K562 (cell line): ENCODE measurements around the gene LIPI. TPM values are rescaled to one million over a fixed set of nuclear protein-coding genes. Genes with fewer than 3 reads are reported as not detected.

ENCODE experiments used
- ATAC-seq: fragments of 200-7000 bp; cut with Tn5 transposase; 3 replicates; pipeline ENCODE4 v1.9.1; 2020; ENCODE audit warnings: moderate library complexity
- BruUV-seq: library from RNA; stranded (reverse); fragments of 400-500 nt; replicated peaks from 2 replicates; lab custom pipeline; 2021; lab: Mats Ljungman, UMichigan
- CTCF ChIA-PET: fragments of 300-600 bp; formaldehyde crosslinking; extraction: SDS; loops from one replicate; lab custom pipeline; 2021; ENCODE audit warnings: low intra/inter-chr PET ratio; lab: Yijun Ruan, JAX
- POLR2A ChIA-PET: fragments of 300-600, 350-650 bp; sonication (Branson Sonifier 250); formaldehyde crosslinking; extraction: SDS; loops from one replicate; lab custom pipeline; 2021; ENCODE audit warnings: antibody characterized with exemption, inconsistent platforms; lab: Yijun Ruan, JAX
- DNase-seq, 4 experiments: peaks; one replicate each; pipeline versions ENCODE4 v3.0.0 to v3.0.0-alpha.2; 2011 to 2018; ENCODE audit warnings: low spot score in 3 of 4, mixed read lengths in 3 of 4; ENCODE audit errors: extremely low read depth in 1 of 4
- FAIRE-seq: peaks from 2 replicates; lab custom pipeline; 2011; peaks lifted over from hg19 to GRCh38; lab: Jason Lieb, UNC
- H2AFZ ChIP-seq: 2 replicates; pipeline ENCODE4 v1.6.0; 2011; ENCODE audit warnings: low read depth, low read length, control low read depth, inconsistent platforms
- H3K27ac ChIP-seq: fragments of 200-600 bp; 3 replicates; pipeline ENCODE4 v1.8.0; 2011; ENCODE audit warnings: low read depth, mild to moderate bottlenecking, control low read depth, inconsistent platforms, low read length, moderate library complexity, mixed read lengths; ENCODE audit errors: extremely low read depth
- H3K27me3 ChIP-seq, 2 experiments: fragments of 300-600 bp in 1 of 2; 2 replicates in 1 of 2; 3 replicates in 1 of 2; pipeline versions ENCODE4 v1.6.0 to v1.8.0; 2011; ENCODE audit warnings: inconsistent platforms in 2 of 2, low read length in 2 of 2, mild to moderate bottlenecking in 1 of 2, mixed read lengths in 1 of 2, moderate library complexity in 1 of 2; ENCODE audit not compliant: control insufficient read depth in 2 of 2, insufficient read depth in 2 of 2
- H3K36me3 ChIP-seq: fragments of 300-600 bp; 3 replicates; pipeline ENCODE4 v1.8.0; 2011; ENCODE audit warnings: mild to moderate bottlenecking, low read length, inconsistent platforms; ENCODE audit not compliant: control insufficient read depth, insufficient read depth
- H3K4me1 ChIP-seq, 2 experiments: fragments of 200-600 bp in 1 of 2; replicated peaks in 1 of 2; 2 replicates in 1 of 2; 3 replicates in 1 of 2; pipeline versions ENCODE4 v1.5.1 to v1.8.0; 2011; ENCODE audit warnings: inconsistent platforms in 2 of 2, low read length in 2 of 2, mild to moderate bottlenecking in 1 of 2, mixed read lengths in 1 of 2, moderate library complexity in 1 of 2; ENCODE audit not compliant: control insufficient read depth in 2 of 2, insufficient read depth in 2 of 2
- H3K4me2 ChIP-seq: 2 replicates; pipeline ENCODE4 v1.6.1; 2011; ENCODE audit warnings: low read length, control low read depth, inconsistent platforms, mixed read lengths; ENCODE audit not compliant: insufficient read depth
- H3K4me3 ChIP-seq: fragments of 200-600 bp; sonication (generic), shearing (Covaris generic); 2 replicates; pipeline ENCODE4 v1.5.1; 2016; ENCODE audit warnings: control low read depth, inconsistent platforms
- H3K79me2 ChIP-seq: fragments of 200-600 bp; 3 replicates; pipeline ENCODE4 v1.8.0; 2011; ENCODE audit warnings: low read length, inconsistent platforms; ENCODE audit not compliant: control insufficient read depth, insufficient read depth
- H3K9ac ChIP-seq, 2 experiments: 2 replicates each; pipeline versions ENCODE4 v1.6.0 to v1.6.1; 2011; ENCODE audit warnings: low read depth in 2 of 2, low read length in 2 of 2, control low read depth in 1 of 2, inconsistent platforms in 1 of 2, mild to moderate bottlenecking in 1 of 2, mixed read lengths in 1 of 2; ENCODE audit not compliant: insufficient read depth in 1 of 2
- H3K9me1 ChIP-seq: one replicate; pipeline ENCODE4 v1.6.0; 2011; ENCODE audit warnings: inconsistent platforms, mild to moderate bottlenecking, low read length, moderate library complexity; ENCODE audit not compliant: control insufficient read depth, insufficient read depth
- H3K9me3 ChIP-seq: replicated peaks from 2 replicates; pipeline ENCODE4 v1.5.1; 2011; ENCODE audit warnings: low read depth, low read length, inconsistent platforms; ENCODE audit not compliant: control insufficient read depth, insufficient read depth
- H4K20me1 ChIP-seq: replicated peaks from 2 replicates; pipeline ENCODE4 v1.6.1; 2011; ENCODE audit warnings: low read length, inconsistent platforms, mixed read lengths; ENCODE audit not compliant: control insufficient read depth, insufficient read depth
- ATF3 ChIP-seq, 2 experiments: fragments of 450-650 bp in 1 of 2; sonication (generic) in 1 of 2; formaldehyde crosslinking in 1 of 2; IDR thresholded peaks in 1 of 2; conservative IDR thresholded peaks in 1 of 2; 2 replicates each; pipeline versions ENCODE4 v1.6.1 to v1.8.1; 2016 to 2023; ENCODE audit warnings: mild to moderate bottlenecking in 2 of 2, moderate library complexity in 2 of 2, inconsistent platforms in 1 of 2, missing genetic modification reagents in 1 of 2
- CCAR2 ChIP-seq: fragments of 200-400 bp; formaldehyde crosslinking; IDR thresholded peaks from 2 replicates; pipeline ENCODE4 v1.6.1; 2017; ENCODE audit warnings: mild to moderate bottlenecking, low read depth, low read length
- HDAC1 ChIP-seq, 2 experiments: fragments of 450-650 bp; IDR thresholded peaks; 2 replicates each; pipeline ENCODE4 v1.6.1; 2016 to 2017; ENCODE audit warnings: inconsistent platforms in 1 of 2, mild to moderate bottlenecking in 1 of 2, moderate library complexity in 1 of 2
- HNRNPL ChIP-seq: fragments of 200-400 bp; formaldehyde crosslinking; IDR thresholded peaks from 2 replicates; pipeline ENCODE4 v1.6.1; 2017; ENCODE audit warnings: low read depth, mild to moderate bottlenecking, low read length
- HNRNPUL1 ChIP-seq: fragments of 200-400 bp; formaldehyde crosslinking; IDR thresholded peaks from 2 replicates; pipeline ENCODE4 v1.6.1; 2017; ENCODE audit warnings: low read length
- LCOR ChIP-seq: sonication (generic); formaldehyde crosslinking; IDR thresholded peaks from 2 replicates; pipeline ENCODE4 v1.8.0; 2022; ENCODE audit warnings: mild to moderate bottlenecking, missing genetic modification reagents
- NCOA2 ChIP-seq, 2 experiments: fragments of 450-650 bp; IDR thresholded peaks; 2 replicates each; pipeline ENCODE4 v1.6.1; 2018; ENCODE audit warnings: mild to moderate bottlenecking in 2 of 2, moderate library complexity in 1 of 2; ENCODE audit not compliant: partially characterized antibody in 2 of 2
- SMC3 ChIP-seq: conservative IDR thresholded peaks from 2 replicates; pipeline ENCODE4 v1.6.1; 2011; ENCODE audit warnings: low read depth, low read length, improper control_type of control experiment; ENCODE audit not compliant: insufficient read depth
- SREBF2 ChIP-seq: sonication (generic); formaldehyde crosslinking; IDR thresholded peaks from 2 replicates; pipeline ENCODE4 v1.4.0; 2020; ENCODE audit warnings: mild to moderate bottlenecking, missing genetic modification reagents
- YBX1 ChIP-seq: fragments of 450-650 bp; IDR thresholded peaks from 2 replicates; pipeline ENCODE4 v1.7.1; 2016; ENCODE audit warnings: mild to moderate bottlenecking
- ZBTB7A ChIP-seq: IDR thresholded peaks from 2 replicates; pipeline ENCODE4 v1.6.1; 2011; ENCODE audit warnings: low read depth, mild to moderate bottlenecking, low read length, moderate library complexity, borderline replicate concordance; ENCODE audit not compliant: control insufficient read depth
- ZNF140 ChIP-seq: fragments of 250-450 bp; sonication (Bioruptor Pico); IDR thresholded peaks from 2 replicates; pipeline ENCODE4 v1.8.0; 2021; ENCODE audit warnings: moderate library complexity, mild to moderate bottlenecking, inconsistent platforms
- ZNF146 ChIP-seq: IDR thresholded peaks from one replicate; pipeline ENCODE4 v1.6.1; 2018; ENCODE audit warnings: missing compliant biosample characterization; ENCODE audit not compliant: unreplicated experiment
- WGBS: fragments of 100-300 bp; shearing (Covaris generic); methylation state at CpG from one replicate; pipeline ENCODE4 v1.1.6; 2016; ENCODE audit warnings: low coverage, mixed read lengths; ENCODE audit not compliant: insufficient coverage; ENCODE audit errors: missing lambda C conversion rate; 5-methylcytosine and 5-hydroxymethylcytosine counted together
- in situ Hi-C: fragments of 300-500 bp; cut with MboI; formaldehyde crosslinking; loops from 4 replicates; pipeline ENCODE4 v1.15.0; 2018; ENCODE audit warnings: inconsistent platforms, mixed read lengths
- intact Hi-C: fragments of 100-400 bp; cut with micrococcal nuclease; formaldehyde crosslinking; loops from 2 replicates; pipeline ENCODE4 v1.14.2; 2022
- polyA plus RNA-seq, 8 experiments: library from polyadenylated mRNA; depleted of rRNA in 4 of 8; stranded (reverse) in 5 of 8; unstranded in 3 of 8; fragments of >200 nt; fragmentation: Nextera tagmentation in 2 of 8; fragmentation: Illumina TruSeq in 1 of 8; extraction: Ambion mirVana in 2 of 8; extraction: Trizol in 1 of 8; gene quantifications; 2 replicates each; pipeline versions ENCODE4 v1.2.1 to v1.2.3, GENCODE V29; 2011 to 2014; ENCODE audit warnings: inconsistent platforms in 1 of 8, missing spikeins in 1 of 8
- total RNA-seq, 7 experiments: library from RNA; depleted of rRNA in 6 of 7; stranded (reverse); fragments of >200 nt in 6 of 7; fragmentation: Illumina TruSeq in 2 of 7; extraction: Trizol in 2 of 7; gene quantifications; 2 replicates each; pipeline versions ENCODE4 v1.2.1 to v1.2.3, GENCODE V29; 2011 to 2021; ENCODE audit warnings: low replicate concordance in 1 of 7

The LIPI gene
- total and polyA plus RNA-seq, 9 of the 15 experiments (the other 6 are each of a cell fraction or from before 2014, with no cell fraction given), result not detected

- TF ChIP-seq ATF3 (IDR thresholded peaks at IDR 0.05) (no peak), ATF3 (CRISPR knock-in tag; conservative IDR thresholded peaks at IDR 0.05) (no peak), YBX1 (no peak)
- TF ChIP-seq, all 486 proteins: peak for 0
These were observed 124.2 kb downstream of the LIPI start (continued) for GRCh38 chr21:14086553-14086952.

GRCh38 chr21:14084701-14085100, 126.1 kb downstream of the LIPI start:
- no peak overlapping the region for H3K4me3 ChIP-seq
- H3K27me3 ChIP-seq, result no peaks in the 10 kb centered on the region
- ChIA-PET CTCF (no interaction called here), POLR2A (no interaction called here)
- no peak overlapping the region for H3K4me2 ChIP-seq
- no peak for FAIRE-seq
- H3K4me1 ChIP-seq, result no peaks in the 10 kb centered on the region
- no peak for ATAC-seq
- no peak overlapping the region for H3K27ac ChIP-seq
- BruUV-seq, result no TSS peak
- H3K9me1 ChIP-seq, result no peaks in the 10 kb centered on the region
- no peaks in the 10 kb centered on the region for H3K9me3 ChIP-seq
- in situ Hi-C loops (no loop called here), intact Hi-C loops (no loop called here)
- H4K20me1 ChIP-seq, result no peaks in the 10 kb centered on the region
- 93% methylated on average over 24 of the region's 25 CpGs for WGBS
- DNase-seq, result no peak
- H3K9ac ChIP-seq, result no peak overlapping the region
- H3K79me2 ChIP-seq, result no peaks in the 10 kb centered on the region
- no peak overlapping the region for H2AFZ ChIP-seq
- no peaks in the 10 kb centered on the region for H3K36me3 ChIP-seq
- TF ChIP-seq SREBF2 (no peak), CCAR2 (no peak), LCOR (CRISPR knock-in tag) (no peak), ZNF140 (no peak), HNRNPUL1 (no peak), HDAC1 (IDR thresholded peaks at IDR 0.05) (no peak), SMC3 (no peak), ZBTB7A (no peak), ZNF146 (CRISPR knock-in tag) (no peak), HNRNPL (no peak), NCOA2 (IDR thresholded peaks at IDR 0.05; ENCODE audit: partially characterized antibody in 2 of 2) (no peak)
